Measurements from ENCODE around the gene ALOX12B. TPM values are rescaled to one million over a fixed set of nuclear protein-coding genes. Genes with fewer than 3 reads are reported as not detected.

ALOX12B gene
- total and polyA plus RNA-seq, 2 of the 13 experiments (the other 11 are each of a cell fraction or from before 2014, with no cell fraction given), result 0.13 TPM; not detected in 1

DNA sequence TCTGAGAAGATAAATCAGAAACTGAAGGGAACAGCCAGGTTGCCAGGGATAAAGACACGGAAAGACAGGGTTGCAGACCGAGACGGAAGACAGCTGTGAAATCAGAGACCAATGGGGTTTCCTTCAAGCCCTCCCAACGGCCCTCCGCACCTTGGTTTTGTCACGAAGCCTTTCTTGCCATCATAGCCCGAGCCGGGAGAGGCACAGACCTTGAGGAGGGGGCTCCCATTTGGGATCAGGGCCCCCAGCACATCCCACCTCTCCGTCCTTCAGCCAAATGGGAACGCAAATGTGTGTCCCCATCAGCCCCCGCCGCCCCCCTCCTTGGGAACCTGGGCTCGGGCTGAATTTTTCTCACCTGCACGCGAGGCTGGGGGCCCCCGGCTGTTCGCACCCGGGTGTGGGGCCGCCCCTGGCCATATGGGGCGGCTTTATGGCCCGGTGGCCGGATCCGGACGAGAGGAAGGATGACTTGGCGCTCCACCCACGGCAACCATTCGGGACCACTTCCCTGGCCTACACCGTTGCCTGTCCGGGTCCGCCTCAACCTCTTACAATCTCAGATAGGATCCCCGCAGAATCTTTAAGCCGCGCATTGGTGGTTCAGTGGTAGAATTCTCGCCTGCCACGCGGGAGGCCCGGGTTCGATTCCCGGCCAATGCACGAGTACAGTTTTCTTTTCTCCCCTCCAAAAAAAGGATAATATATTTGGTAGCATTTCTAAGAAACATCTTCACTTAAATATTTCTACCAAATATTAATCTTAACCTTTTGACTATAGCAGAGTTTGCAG, 37.8 kb upstream of the ALOX12B start (continued):
- TF ChIP-seq, protein P1, sequence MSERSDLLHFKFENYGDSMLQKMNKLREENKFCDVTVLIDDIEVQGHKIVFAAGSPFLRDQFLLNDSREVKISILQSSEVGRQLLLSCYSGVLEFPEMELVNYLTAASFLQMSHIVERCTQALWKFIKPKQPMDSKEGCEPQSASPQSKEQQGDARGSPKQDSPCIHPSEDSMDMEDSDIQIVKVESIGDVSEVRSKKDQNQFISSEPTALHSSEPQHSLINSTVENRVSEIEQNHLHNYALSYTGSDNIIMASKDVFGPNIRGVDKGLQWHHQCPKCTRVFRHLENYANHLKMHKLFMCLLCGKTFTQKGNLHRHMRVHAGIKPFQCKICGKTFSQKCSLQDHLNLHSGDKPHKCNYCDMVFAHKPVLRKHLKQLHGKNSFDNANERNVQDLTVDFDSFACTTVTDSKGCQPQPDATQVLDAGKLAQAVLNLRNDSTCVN (CRISPR knock-in tag; IDR thresholded peaks at IDR 0.05; ENCODE audit: borderline replicate concordance), result no peak
- TF ChIP-seq MED13 (CRISPR knock-in tag; IDR thresholded peaks at IDR 0.05) (no peak), ARID4A (CRISPR knock-in tag; IDR thresholded peaks at IDR 0.05; ENCODE audit: borderline replicate concordance) (no peak), AHR (CRISPR knock-in tag; IDR thresholded peaks at IDR 0.05) (no peak), ZNF350 (CRISPR knock-in tag; IDR thresholded peaks at IDR 0.05; ENCODE audit: borderline replicate concordance, low read depth) (no peak), PHB2 (IDR thresholded peaks at IDR 0.05; ENCODE audit: partially characterized antibody) (no peak), ZMYM3 (CRISPR knock-in tag; IDR thresholded peaks at IDR 0.05) (no peak), ZNF224 (CRISPR knock-in tag; IDR thresholded peaks at IDR 0.05) (0 out of 2 replicates have a peak, but pooled peaks have one; percentile 44), MAFF (IDR thresholded peaks at IDR 0.05; ENCODE audit: low read depth, low read length) (no peak), SOX6 (IDR thresholded peaks at IDR 0.05) (no peak), SOX6 (CRISPR knock-in tag; IDR thresholded peaks at IDR 0.05) (peak; percentile 49; the same call in 1 of the 2 replicates), KDM5B (CRISPR knock-in tag; IDR thresholded peaks at IDR 0.05; ENCODE audit: borderline replicate concordance) (no peak), DNMT1 (CRISPR knock-in tag; IDR thresholded peaks at IDR 0.05) (no peak), AHDC1 (CRISPR knock-in tag; IDR thresholded peaks at IDR 0.05; ENCODE audit: borderline replicate concordance) (peak; percentile 36; the same call in 1 of the 2 replicates), ZNF296 (CRISPR knock-in tag; conservative IDR thresholded peaks at IDR 0.05) (0 out of 2 replicates have a peak, but pooled peaks have one; percentile 33), ZKSCAN8 (CRISPR knock-in tag; IDR thresholded peaks at IDR 0.05; ENCODE audit: borderline replicate concordance) (peak; percentile 46; the same call in 1 of the 2 replicates)

Data from HepG2 (cell line).